ENCODE measurements around the gene SPSB4.

Gene SPSB4

GRCh38 chr3:141122455-141123030 is 71.4 kb downstream of the SPSB4 start:
- H3K4me3 ChIP-seq (ENCODE audit: low read depth, low read length), result no peak overlapping the region
- H3K9me3 ChIP-seq (ENCODE audit: control insufficient read depth, insufficient read depth, low read depth, low read length), result no peaks in the 10 kb centered on the region
- no peaks in the 10 kb centered on the region for H3K36me3 ChIP-seq (ENCODE audit: control insufficient read depth, insufficient read depth, low read length)
- H3K27ac ChIP-seq (ENCODE audit: low read depth, low read length), result no peak overlapping the region
- H3K9ac ChIP-seq (ENCODE audit: low read length), result peak overlapping the region; percentile 19
- no peaks in the 10 kb centered on the region for H3K27me3 ChIP-seq (ENCODE audit: control insufficient read depth, insufficient read depth, low read length)
- peaks cover 6% of the 10 kb centered on the region; the same call in 1 of the 2 replicates for H3K4me1 ChIP-seq (ENCODE audit: control insufficient read depth, insufficient read depth, low read length)

GRCh38 chr3:141123677-141124410 is 72.7 kb downstream of the SPSB4 start:
- H3K4me3 ChIP-seq (ENCODE audit: low read depth, low read length), result no peak overlapping the region
- no peaks in the 10 kb centered on the region for H3K27me3 ChIP-seq (ENCODE audit: control insufficient read depth, insufficient read depth, low read length)
- no peaks in the 10 kb centered on the region for H3K9me3 ChIP-seq (ENCODE audit: control insufficient read depth, insufficient read depth, low read depth, low read length)
- H3K9ac ChIP-seq (ENCODE audit: low read length), result no peak overlapping the region
- no peak overlapping the region for H3K27ac ChIP-seq (ENCODE audit: low read depth, low read length)
- no peaks in the 10 kb centered on the region for H3K36me3 ChIP-seq (ENCODE audit: control insufficient read depth, insufficient read depth, low read length)
- peaks cover 9% of the 10 kb centered on the region; the same call in 1 of the 2 replicates for H3K4me1 ChIP-seq (ENCODE audit: control insufficient read depth, insufficient read depth, low read length)

GRCh38 chr3:141124715-141125114 is 73.6 kb downstream of the SPSB4 start:
- no peaks in the 10 kb centered on the region for H3K9me3 ChIP-seq (ENCODE audit: control insufficient read depth, insufficient read depth, low read depth, low read length)
- no peak overlapping the region for H3K27ac ChIP-seq (ENCODE audit: low read depth, low read length)
- H3K27me3 ChIP-seq (ENCODE audit: control insufficient read depth, insufficient read depth, low read length), result no peaks in the 10 kb centered on the region
- H3K36me3 ChIP-seq (ENCODE audit: control insufficient read depth, insufficient read depth, low read length), result no peaks in the 10 kb centered on the region
- H3K4me1 ChIP-seq (ENCODE audit: control insufficient read depth, insufficient read depth, low read length), result peaks cover 9% of the 10 kb centered on the region; the same call in 1 of the 2 replicates
- no peak overlapping the region for H3K4me3 ChIP-seq (ENCODE audit: low read depth, low read length)
- H3K9ac ChIP-seq (ENCODE audit: low read length), result no peak overlapping the region

GRCh38 chr3:141125351-141125750 is 74.2 kb downstream of the SPSB4 start:
- H3K9ac ChIP-seq (ENCODE audit: low read length), result no peak overlapping the region
- peaks cover 9% of the 10 kb centered on the region; the same call in 1 of the 2 replicates for H3K4me1 ChIP-seq (ENCODE audit: control insufficient read depth, insufficient read depth, low read length)
- H3K27me3 ChIP-seq (ENCODE audit: control insufficient read depth, insufficient read depth, low read length), result no peaks in the 10 kb centered on the region
- no peak overlapping the region for H3K27ac ChIP-seq (ENCODE audit: low read depth, low read length)
- no peak overlapping the region for H3K4me3 ChIP-seq (ENCODE audit: low read depth, low read length)
- H3K9me3 ChIP-seq (ENCODE audit: control insufficient read depth, insufficient read depth, low read depth, low read length), result no peaks in the 10 kb centered on the region
- no peaks in the 10 kb centered on the region for H3K36me3 ChIP-seq (ENCODE audit: control insufficient read depth, insufficient read depth, low read length)

GRCh38 chr3:141126661-141127343 is 75.7 kb downstream of the SPSB4 start:
- no peak overlapping the region for H3K27ac ChIP-seq (ENCODE audit: low read depth, low read length)
- peaks cover 3% of the 10 kb centered on the region; the same call in 1 of the 2 replicates for H3K9me3 ChIP-seq (ENCODE audit: control insufficient read depth, insufficient read depth, low read depth, low read length)
- no peaks in the 10 kb centered on the region for H3K27me3 ChIP-seq (ENCODE audit: control insufficient read depth, insufficient read depth, low read length)
- no peak overlapping the region for H3K4me3 ChIP-seq (ENCODE audit: low read depth, low read length)
- H3K9ac ChIP-seq (ENCODE audit: low read length), result no peak overlapping the region
- H3K36me3 ChIP-seq (ENCODE audit: control insufficient read depth, insufficient read depth, low read length), result no peaks in the 10 kb centered on the region
- H3K4me1 ChIP-seq (ENCODE audit: control insufficient read depth, insufficient read depth, low read length), result peaks cover 9% of the 10 kb centered on the region; the same call in 1 of the 2 replicates

- no peaks in the 10 kb centered on the region for H3K27me3 ChIP-seq (ENCODE audit: control insufficient read depth, insufficient read depth, low read length)
- peaks cover 7% of the 10 kb centered on the region; the same call in 1 of the 2 replicates for H3K4me1 ChIP-seq (ENCODE audit: control insufficient read depth, insufficient read depth, low read length)
- no peaks in the 10 kb centered on the region for H3K36me3 ChIP-seq (ENCODE audit: control insufficient read depth, insufficient read depth, low read length)
- no peak overlapping the region for H3K27ac ChIP-seq (ENCODE audit: low read depth, low read length)
- H3K9ac ChIP-seq (ENCODE audit: low read length), result no peak overlapping the region
- H3K9me3 ChIP-seq (ENCODE audit: control insufficient read depth, insufficient read depth, low read depth, low read length), result peaks cover 3% of the 10 kb centered on the region; the same call in 1 of the 2 replicates
- H3K4me3 ChIP-seq (ENCODE audit: low read depth, low read length), result no peak overlapping the region
These were observed 76.4 kb downstream of the SPSB4 start for GRCh38 chr3:141127344-141128125.

GRCh38 chr3:141128126-141128777 is 77.1 kb downstream of the SPSB4 start:
- no peak overlapping the region for H3K9ac ChIP-seq (ENCODE audit: low read length)
- H3K27ac ChIP-seq (ENCODE audit: low read depth, low read length), result no peak overlapping the region
- H3K4me3 ChIP-seq (ENCODE audit: low read depth, low read length), result no peak overlapping the region
- H3K9me3 ChIP-seq (ENCODE audit: control insufficient read depth, insufficient read depth, low read depth, low read length), result peaks cover 3% of the 10 kb centered on the region; the same call in 1 of the 2 replicates
- H3K4me1 ChIP-seq (ENCODE audit: control insufficient read depth, insufficient read depth, low read length), result peaks cover 5% of the 10 kb centered on the region; the same call in 1 of the 2 replicates
- no peaks in the 10 kb centered on the region for H3K36me3 ChIP-seq (ENCODE audit: control insufficient read depth, insufficient read depth, low read length)
- no peaks in the 10 kb centered on the region for H3K27me3 ChIP-seq (ENCODE audit: control insufficient read depth, insufficient read depth, low read length)

GRCh38 chr3:141129049-141129448 is 77.9 kb downstream of the SPSB4 start:
- Histone ChIP-seq H3K4me1 (ENCODE audit: control insufficient read depth, insufficient read depth, low read length) (peaks cover 5% of the 10 kb centered on the region; the same call in 1 of the 2 replicates), H3K9ac (ENCODE audit: low read length) (no peak overlapping the region), H3K9me3 (ENCODE audit: control insufficient read depth, insufficient read depth, low read depth, low read length) (peaks cover 3% of the 10 kb centered on the region; the same call in 1 of the 2 replicates), H3K36me3 (ENCODE audit: control insufficient read depth, insufficient read depth, low read length) (no peaks in the 10 kb centered on the region), H3K4me3 (ENCODE audit: low read depth, low read length) (no peak overlapping the region), H3K27me3 (ENCODE audit: control insufficient read depth, insufficient read depth, low read length) (no peaks in the 10 kb centered on the region), H3K27ac (ENCODE audit: low read depth, low read length) (no peak overlapping the region)

- H3K4me3 ChIP-seq (ENCODE audit: low read depth, low read length), result no peak overlapping the region
- no peak overlapping the region for H3K9ac ChIP-seq (ENCODE audit: low read length)
- peaks cover 5% of the 10 kb centered on the region; the same call in 1 of the 2 replicates for H3K4me1 ChIP-seq (ENCODE audit: control insufficient read depth, insufficient read depth, low read length)
- H3K9me3 ChIP-seq (ENCODE audit: control insufficient read depth, insufficient read depth, low read depth, low read length), result peaks cover 3% of the 10 kb centered on the region; the same call in 1 of the 2 replicates
- no peaks in the 10 kb centered on the region for H3K27me3 ChIP-seq (ENCODE audit: control insufficient read depth, insufficient read depth, low read length)
- no peak overlapping the region for H3K27ac ChIP-seq (ENCODE audit: low read depth, low read length)
- H3K36me3 ChIP-seq (ENCODE audit: control insufficient read depth, insufficient read depth, low read length), result no peaks in the 10 kb centered on the region
These were observed 78.4 kb downstream of the SPSB4 start for GRCh38 chr3:141129541-141130011.

GRCh38 chr3:141143517-141143916 is 92.4 kb downstream of the SPSB4 start:
- Histone ChIP-seq H3K9ac (ENCODE audit: low read length) (no peak overlapping the region), H3K4me3 (ENCODE audit: low read depth, low read length) (no peak overlapping the region), H3K27me3 (ENCODE audit: control insufficient read depth, insufficient read depth, low read length) (no peaks in the 10 kb centered on the region), H3K9me3 (ENCODE audit: control insufficient read depth, insufficient read depth, low read depth, low read length) (peaks cover 19% of the 10 kb centered on the region), H3K4me1 (ENCODE audit: control insufficient read depth, insufficient read depth, low read length) (peaks cover 15% of the 10 kb centered on the region), H3K27ac (ENCODE audit: low read depth, low read length) (no peak overlapping the region), H3K36me3 (ENCODE audit: control insufficient read depth, insufficient read depth, low read length) (no peaks in the 10 kb centered on the region)

Measured in HUES6 (cell line).